Measurements from ENCODE around the gene KPNB1. TPM values are rescaled to one million over a fixed set of nuclear protein-coding genes. Genes with fewer than 3 reads are reported as not detected.

The KPNB1 gene
- total RNA-seq, 1 donor from 2014 or later = 301 TPM

GRCh38 chr17:47704736-47705135 is 55.0 kb downstream of the KPNB1 start:
- Mint-ChIP-seq H3K27me3 (ENCODE audit: unreplicated experiment) (no peaks in the 10 kb centered on the region), H3K4me3 (ENCODE audit: unreplicated experiment) (no peak overlapping the region), H3K9me3 (ENCODE audit: unreplicated experiment) (no peaks in the 10 kb centered on the region), H3K36me3 (ENCODE audit: unreplicated experiment) (peaks cover 24% of the 10 kb centered on the region), H3K4me1 (ENCODE audit: unreplicated experiment) (peaks cover 1% of the 10 kb centered on the region), H3K27ac (ENCODE audit: unreplicated experiment) (no peak overlapping the region)
- DNase-seq (ENCODE audit: extremely low spot score, unreplicated experiment) = no peak
- no peak for TF ChIP-seq CTCF (IDR thresholded peaks at IDR 0.05)

- H3K36me3 Mint-ChIP-seq (ENCODE audit: unreplicated experiment) = peaks cover 27% of the 10 kb centered on the region
- H3K27me3 Mint-ChIP-seq (ENCODE audit: unreplicated experiment) = no peaks in the 10 kb centered on the region
- H3K27ac Mint-ChIP-seq (ENCODE audit: unreplicated experiment) = no peak overlapping the region
- H3K4me3 Mint-ChIP-seq (ENCODE audit: unreplicated experiment) = no peak overlapping the region
- no peak for DNase-seq (ENCODE audit: extremely low spot score, unreplicated experiment)
- no peaks in the 10 kb centered on the region for H3K9me3 Mint-ChIP-seq (ENCODE audit: unreplicated experiment)
- no peak for TF ChIP-seq CTCF (IDR thresholded peaks at IDR 0.05)
- H3K4me1 Mint-ChIP-seq (ENCODE audit: unreplicated experiment) = peaks cover 1% of the 10 kb centered on the region
These were observed 56.1 kb downstream of the KPNB1 start for GRCh38 chr17:47705536-47706530.

- Mint-ChIP-seq H3K36me3 (ENCODE audit: unreplicated experiment) (peaks cover 30% of the 10 kb centered on the region), H3K4me1 (ENCODE audit: unreplicated experiment) (peaks cover 1% of the 10 kb centered on the region)
- no peak for DNase-seq (ENCODE audit: extremely low spot score, unreplicated experiment)
These were observed 57.5 kb downstream of the KPNB1 start for GRCh38 chr17:47707056-47707804.

GRCh38 chr17:47707884-47708283 is 58.2 kb downstream of the KPNB1 start:
- H3K9me3 Mint-ChIP-seq (ENCODE audit: unreplicated experiment) = no peaks in the 10 kb centered on the region
- H3K27ac Mint-ChIP-seq (ENCODE audit: unreplicated experiment) = no peak overlapping the region
- H3K36me3 Mint-ChIP-seq (ENCODE audit: unreplicated experiment) = peaks cover 30% of the 10 kb centered on the region
- H3K4me1 Mint-ChIP-seq (ENCODE audit: unreplicated experiment) = peaks cover 1% of the 10 kb centered on the region
- H3K4me3 Mint-ChIP-seq (ENCODE audit: unreplicated experiment) = no peak overlapping the region
- no peak for TF ChIP-seq CTCF (IDR thresholded peaks at IDR 0.05)
- DNase-seq (ENCODE audit: extremely low spot score, unreplicated experiment) = no peak
- H3K27me3 Mint-ChIP-seq (ENCODE audit: unreplicated experiment) = peaks cover 10% of the 10 kb centered on the region

More at GRCh38 chr17:47707056-47707804, 57.5 kb downstream of the KPNB1 start:
- no peak overlapping the region for H3K27ac Mint-ChIP-seq (ENCODE audit: unreplicated experiment)
- peaks cover 6% of the 10 kb centered on the region for H3K27me3 Mint-ChIP-seq (ENCODE audit: unreplicated experiment)
- H3K9me3 Mint-ChIP-seq (ENCODE audit: unreplicated experiment) = no peaks in the 10 kb centered on the region
- H3K4me3 Mint-ChIP-seq (ENCODE audit: unreplicated experiment) = no peak overlapping the region
- no peak for TF ChIP-seq CTCF (IDR thresholded peaks at IDR 0.05)

All from osteocyte (in vitro differentiated cells).